GM18951 (cell line): ENCODE results near the gene CLEC18C.
"Not testable (repeated sequence)": the region's sequence is repeated elsewhere in the genome, so short reads cannot be mapped to it uniquely, and the experiment has no call there.

Experiments used
- in situ Hi-C: fragments of 300-500 bp; cut with MboI; formaldehyde crosslinking; loops from one replicate; pipeline ENCODE4 v1.12.0; 2022; ENCODE audit warnings: low sequenced_read_pairs, mixed read lengths, inconsistent platforms; ENCODE audit not compliant: unreplicated experiment

CLEC18C gene

DNA sequence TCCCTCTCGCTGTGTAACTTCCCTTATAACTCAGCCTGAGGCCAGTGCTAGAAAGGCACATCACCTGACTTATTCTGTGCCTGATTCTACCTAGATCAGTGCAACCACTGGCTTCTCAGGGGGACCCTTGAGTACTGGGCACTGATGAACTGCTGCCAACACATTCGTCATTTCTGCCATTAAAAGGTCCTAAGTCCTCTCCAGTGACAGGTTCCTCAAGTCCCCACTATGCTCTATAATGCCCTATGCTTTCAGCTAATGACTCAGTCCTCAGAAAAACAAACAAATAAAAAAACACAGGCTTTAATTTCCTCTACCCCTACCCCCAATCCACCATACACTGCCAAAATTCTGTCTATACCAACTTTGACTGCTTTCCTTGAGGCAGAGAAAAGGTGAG lies 49.6 kb downstream of the CLEC18C start:
- in situ Hi-C loops, result not testable (repeated sequence)

DNA sequence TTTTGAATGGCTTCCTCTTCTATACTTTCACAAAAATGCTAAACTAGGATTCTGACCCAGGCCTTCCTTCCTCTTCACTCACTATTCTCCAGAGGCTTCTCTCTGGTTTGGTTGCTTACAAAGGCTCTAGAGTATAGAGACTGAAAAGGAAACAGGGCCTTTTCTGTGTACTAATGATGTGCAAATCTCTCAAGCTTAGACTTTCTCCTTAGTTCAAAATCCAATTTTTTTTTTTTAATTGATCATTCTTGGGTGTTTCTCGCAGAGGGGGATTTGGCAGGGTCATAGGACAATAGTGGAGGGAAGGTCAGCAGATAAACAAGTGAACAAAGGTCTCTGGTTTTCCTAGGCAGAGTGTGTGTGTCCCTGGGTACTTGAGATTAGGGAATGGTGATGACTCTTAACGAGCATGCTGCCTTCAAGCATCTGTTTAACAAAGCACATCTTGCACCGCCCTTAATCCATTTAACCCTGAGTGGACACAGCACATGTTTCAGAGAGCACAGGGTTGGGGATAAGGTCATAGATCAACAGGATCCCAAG lies 50.5 kb downstream of the CLEC18C start:
- in situ Hi-C loops, result not testable (repeated sequence)

DNA sequence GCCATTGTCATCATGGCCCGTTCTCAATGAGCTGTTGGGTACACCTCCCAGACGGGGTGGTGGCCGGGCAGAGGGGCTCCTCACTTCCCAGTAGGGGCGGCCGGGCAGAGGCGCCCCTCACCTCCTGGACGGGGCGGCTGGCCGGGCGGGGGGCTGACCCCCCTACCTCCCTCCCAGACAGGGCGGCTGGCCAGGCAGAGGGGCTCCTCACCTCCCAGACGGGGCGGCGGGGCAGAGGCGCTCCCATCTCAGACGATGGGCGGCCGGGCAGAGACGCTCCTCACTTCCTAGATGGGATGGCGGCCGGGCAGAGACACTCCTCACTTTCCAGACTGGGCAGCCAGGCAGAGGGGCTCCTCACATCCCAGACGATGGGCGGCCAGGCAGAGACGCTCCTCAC lies 51.1 kb downstream of the CLEC18C start:
- in situ Hi-C loops, result not testable (repeated sequence)

DNA sequence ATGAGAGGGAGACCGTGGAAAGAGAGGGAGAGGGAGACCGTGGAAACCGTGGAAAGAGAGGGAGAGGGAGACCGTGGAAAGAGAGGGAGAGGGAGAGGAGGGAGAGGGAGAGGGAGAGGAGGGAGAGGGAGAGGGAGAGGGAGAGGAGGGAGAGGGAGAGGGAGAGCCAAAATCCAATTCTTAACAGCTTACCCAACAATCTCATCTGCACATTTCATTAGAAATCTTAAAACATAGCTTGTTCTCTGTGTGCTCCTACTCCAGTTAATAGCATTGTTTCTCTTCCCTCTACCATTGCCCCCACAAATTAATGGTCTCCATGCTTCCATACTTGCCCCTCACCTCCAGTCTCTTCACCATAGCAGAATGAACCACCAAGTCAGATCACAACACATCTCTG lies 51.8 kb downstream of the CLEC18C start:
- in situ Hi-C loops, result not testable (repeated sequence)

DNA sequence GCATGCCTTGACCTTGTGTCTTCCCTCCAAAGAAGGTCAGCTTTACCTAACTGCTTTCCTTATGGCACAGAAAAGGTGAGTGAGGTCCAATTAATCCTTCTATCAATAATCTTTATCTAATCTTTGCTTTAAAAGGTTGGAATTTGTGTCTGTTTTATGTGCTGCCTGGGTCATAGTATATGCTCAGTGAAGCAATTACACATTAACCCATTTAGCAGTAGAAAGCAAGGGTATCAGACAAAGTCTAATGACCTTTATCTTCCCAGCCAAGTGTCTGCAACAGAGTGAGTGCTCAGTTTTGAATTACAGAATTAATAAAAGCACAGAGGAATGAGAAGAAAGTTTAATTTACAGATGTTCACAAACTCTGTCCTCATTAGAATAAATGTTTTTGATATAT lies 52.4 kb downstream of the CLEC18C start:
- in situ Hi-C loops, result not testable (repeated sequence)

DNA sequence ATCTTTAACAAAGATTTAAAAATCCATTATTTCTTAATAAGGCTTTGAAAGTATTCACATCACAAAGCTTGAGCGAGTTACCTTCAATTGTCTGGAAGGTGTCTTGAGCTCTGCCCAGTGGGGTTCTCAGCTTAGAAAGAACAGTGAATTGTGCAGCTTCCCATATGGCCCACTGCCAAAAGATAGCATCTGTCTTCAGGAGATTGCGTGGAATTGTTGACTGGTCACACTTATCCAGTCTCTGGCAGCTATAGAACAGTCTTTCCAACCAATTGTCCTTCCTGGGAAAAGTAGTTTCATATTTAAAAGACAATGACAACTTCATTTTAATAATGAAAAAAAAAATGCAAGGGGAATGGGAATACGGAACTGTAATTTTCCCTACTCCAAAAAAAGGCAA lies 58.2 kb downstream of the CLEC18C start:
- in situ Hi-C loops, result not testable (repeated sequence)
